Suprapubic skin (tissue), 4 donors: Measurements from ENCODE around the gene TANGO2.

Experiments
- CTCF ChIP-seq, 2 donors: fragments of 200-600 bp in 1 of 2; fragments of 450-650 bp in 1 of 2; sonication (generic) in 1 of 2; IDR thresholded peaks; one replicate each; pipeline ENCODE4 v1.5.1; 2016 to 2019; ENCODE audit warnings: antibody characterized with exemption in 2 of 2, mild to moderate bottlenecking in 1 of 2, moderate library complexity in 1 of 2
- POLR2A ChIP-seq, 2 donors: fragments of 450-650 bp; IDR thresholded peaks; one replicate each; pipeline ENCODE4 v1.6.1; 2017; ENCODE audit warnings: antibody characterized with exemption in 2 of 2, mild to moderate bottlenecking in 2 of 2, moderate library complexity in 2 of 2
- POLR2AphosphoS5 ChIP-seq, 3 donors: sonication (generic); formaldehyde crosslinking; IDR thresholded peaks; one replicate each; pipeline ENCODE4 v1.6.1; 2017; ENCODE audit warnings: antibody characterized with exemption in 3 of 3

GRCh38 chr22:20031732-20032406 is 11.0 kb downstream of the TANGO2 start:
- TF ChIP-seq POLR2A (IDR thresholded peaks at IDR 0.05) (no peak), CTCF (IDR thresholded peaks at IDR 0.05) (no peak), POLR2AphosphoS5 (IDR thresholded peaks at IDR 0.05) (no peak)
